Activated naive CD4-positive, alpha-beta T cell treated with anti-CD3 and anti-CD28 coated beads for 36 hours (primary cell): ENCODE results near the gene SPOPL. TPM values are rescaled to one million over a fixed set of nuclear protein-coding genes. Genes with fewer than 3 reads are reported as not detected.
"Not testable (repeated sequence)": the region's sequence is repeated elsewhere in the genome, so short reads cannot be mapped to it uniquely, and the experiment has no call there.

Experiments
- CTCF ChIA-PET: fragments of 350-600 bp; sonication (Branson Sonifier 250); formaldehyde crosslinking; loops from one replicate; lab custom pipeline; 2021; ENCODE audit warnings: antibody characterized with exemption; lab: Charles Lee
- DNase-seq: peaks from one replicate; pipeline ENCODE4 v3.0.0-alpha.2; 2020
- H3K27ac Mint-ChIP-seq: one replicate; pipeline ENCODE4 v1.8.0; 2021; ENCODE audit warnings: mild to moderate bottlenecking, mixed read lengths
- H3K27me3 Mint-ChIP-seq: one replicate; pipeline ENCODE4 v1.8.0; 2021; ENCODE audit warnings: low read depth, mixed read lengths
- H3K36me3 Mint-ChIP-seq: one replicate; pipeline ENCODE4 v1.8.0; 2021; ENCODE audit warnings: low read depth, mixed read lengths
- H3K4me1 Mint-ChIP-seq: one replicate; pipeline ENCODE4 v1.8.0; 2021; ENCODE audit warnings: low read depth, mixed read lengths
- H3K4me3 Mint-ChIP-seq: one replicate; pipeline ENCODE4 v1.8.0; 2021; ENCODE audit warnings: mild to moderate bottlenecking, moderate library complexity, mixed read lengths
- H3K9me3 Mint-ChIP-seq: one replicate; pipeline ENCODE4 v1.8.0; 2021; ENCODE audit warnings: mixed read lengths
- intact Hi-C: fragments of 100-400 bp; cut with micrococcal nuclease; formaldehyde crosslinking; loops from one replicate; pipeline ENCODE4 v1.15.1; 2023
- total RNA-seq, 2 experiments: library from RNA; stranded (reverse); gene quantifications; one replicate each; pipeline ENCODE4 v1.2.3, GENCODE V29; 2021

The SPOPL gene
- total RNA-seq, 2 experiments from 2014 or later = 8.4 to 8.7 TPM

DNA sequence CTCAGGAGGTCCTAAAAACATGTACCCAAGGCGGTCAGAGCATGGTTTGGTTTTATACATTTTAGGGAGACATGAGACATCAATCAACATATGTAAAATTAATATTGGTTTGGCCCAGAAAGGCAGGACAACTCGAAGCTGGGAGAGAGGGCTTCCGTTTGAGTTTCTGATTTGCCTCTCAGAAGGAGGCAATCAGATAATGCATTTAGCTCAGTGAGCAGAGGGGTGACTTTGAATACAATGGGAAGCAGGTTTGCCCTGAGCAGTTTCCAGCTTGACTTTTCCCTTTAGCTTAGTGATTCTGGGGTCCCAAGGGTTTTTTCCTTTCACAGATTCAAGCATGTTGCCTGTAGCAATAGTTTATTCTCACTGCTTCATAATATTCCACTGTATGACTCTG, 12.6 kb downstream of the SPOPL start:
- peaks cover 49% of the 10 kb centered on the region for H3K4me1 Mint-ChIP-seq
- H3K27ac Mint-ChIP-seq = no peak overlapping the region
- H3K9me3 Mint-ChIP-seq = no peaks in the 10 kb centered on the region
- DNase-seq = no peak
- intact Hi-C loops = no loop called here
- peaks cover 12% of the 10 kb centered on the region for H3K36me3 Mint-ChIP-seq
- no peak overlapping the region for H3K4me3 Mint-ChIP-seq
- peaks cover 3% of the 10 kb centered on the region for H3K27me3 Mint-ChIP-seq
- CTCF ChIA-PET = no interaction called here

DNA sequence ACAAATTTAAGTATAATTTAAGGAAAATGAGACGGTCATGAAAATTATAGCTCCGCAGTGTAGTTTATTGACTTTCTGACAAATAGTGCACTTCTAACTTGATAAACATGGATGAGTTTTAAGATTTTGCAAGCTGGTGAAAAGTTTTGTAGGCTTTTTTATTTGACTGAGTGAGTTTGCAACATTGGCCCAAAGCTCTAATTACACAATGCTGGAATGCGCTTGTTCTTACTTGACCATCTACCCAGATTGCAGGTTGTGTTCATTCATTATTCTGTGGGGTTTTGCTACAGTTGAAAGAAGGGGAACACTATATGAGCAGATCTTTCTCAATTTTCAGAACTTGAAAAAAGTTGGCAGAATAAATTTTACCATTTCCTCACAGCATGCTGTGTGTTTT, 13.5 kb downstream of the SPOPL start:
- Mint-ChIP-seq H3K9me3 (no peaks in the 10 kb centered on the region), H3K27ac (no peak overlapping the region), H3K36me3 (peaks cover 6% of the 10 kb centered on the region), H3K4me1 (peaks cover 44% of the 10 kb centered on the region), H3K4me3 (no peak overlapping the region), H3K27me3 (peaks cover 3% of the 10 kb centered on the region)
- intact Hi-C loops = no loop called here
- no peak for DNase-seq
- CTCF ChIA-PET = interaction anchor here (0.7 kb wide), 1 partner anchor 23 kb away, joined by 4 read pairs; no protein-coding TSS in a partner anchor

DNA sequence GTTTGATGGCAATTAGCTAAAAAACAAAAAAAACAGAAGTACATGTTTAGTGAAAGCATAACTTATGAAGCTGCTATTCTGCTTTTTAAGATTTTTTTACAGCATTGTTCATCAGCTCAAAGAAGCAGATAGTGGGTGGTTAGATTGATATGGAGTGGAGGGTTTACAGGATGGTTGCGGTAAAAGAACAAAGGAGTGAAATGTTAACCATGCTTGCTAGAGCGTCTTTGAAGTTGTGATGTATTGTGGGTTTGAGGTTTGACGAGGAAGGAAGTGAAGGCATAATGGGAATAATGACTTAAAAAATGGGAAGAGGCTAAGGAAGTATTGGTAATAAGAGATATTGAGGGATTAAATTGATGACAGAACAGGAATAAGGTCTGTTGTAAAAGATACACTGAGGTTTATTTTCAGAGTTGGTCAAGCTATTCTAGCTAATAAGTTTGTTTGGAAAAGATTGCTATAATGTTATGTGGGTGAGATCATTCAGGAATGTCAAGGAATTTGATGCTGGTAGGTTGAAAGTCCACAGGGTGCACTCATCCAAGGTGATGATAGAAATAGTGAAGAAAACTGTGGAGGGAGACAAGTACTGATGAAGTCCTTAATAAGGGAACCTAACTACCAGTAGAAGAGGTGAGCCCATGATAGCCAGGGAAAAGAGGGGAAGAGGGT, 14.6 kb downstream of the SPOPL start:
- intact Hi-C loops = loop anchor here (1.0 kb wide), 1 partner anchor 13 kb away; no protein-coding TSS in a partner anchor
- no peaks in the 10 kb centered on the region for H3K9me3 Mint-ChIP-seq

DNA sequence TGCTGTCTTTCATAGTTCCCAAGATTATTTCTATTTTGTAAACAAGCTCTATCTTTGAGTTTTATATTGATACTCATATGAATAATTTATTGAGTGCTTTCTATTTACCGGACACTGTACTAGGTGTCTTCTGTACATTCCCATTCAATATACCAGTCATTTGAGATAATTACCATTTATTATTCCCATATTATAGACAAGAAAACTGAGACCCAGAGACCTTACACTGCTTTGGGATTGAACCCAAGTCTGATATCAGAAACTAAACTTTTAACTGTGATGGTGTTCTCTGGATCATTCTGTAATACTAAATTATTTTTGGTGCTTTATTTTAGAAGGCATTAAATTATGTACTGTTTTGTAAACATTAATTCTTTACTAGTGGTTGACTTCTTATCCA, 17.3 kb downstream of the SPOPL start:
- H3K36me3 Mint-ChIP-seq = peaks cover 18% of the 10 kb centered on the region
- peaks cover 11% of the 10 kb centered on the region for H3K9me3 Mint-ChIP-seq
- peaks cover 37% of the 10 kb centered on the region for H3K4me1 Mint-ChIP-seq
- H3K27me3 Mint-ChIP-seq = peaks cover 3% of the 10 kb centered on the region
- no peak overlapping the region for H3K27ac Mint-ChIP-seq
- no peak overlapping the region for H3K4me3 Mint-ChIP-seq
- intact Hi-C loops = no loop called here
- CTCF ChIA-PET = no interaction called here
- DNase-seq = no peak

More for the DNA sequence above, 14.6 kb downstream of the SPOPL start:
- H3K27ac Mint-ChIP-seq = no peak overlapping the region
- CTCF ChIA-PET = interaction anchor here (0.6 kb wide), 1 partner anchor 109 kb away, joined by 3 read pairs; no protein-coding TSS in a partner anchor
- H3K27me3 Mint-ChIP-seq = peaks cover 3% of the 10 kb centered on the region
- peaks cover 3% of the 10 kb centered on the region for H3K36me3 Mint-ChIP-seq
- DNase-seq = no peak
- peaks cover 43% of the 10 kb centered on the region for H3K4me1 Mint-ChIP-seq
- H3K4me3 Mint-ChIP-seq = no peak overlapping the region

DNA sequence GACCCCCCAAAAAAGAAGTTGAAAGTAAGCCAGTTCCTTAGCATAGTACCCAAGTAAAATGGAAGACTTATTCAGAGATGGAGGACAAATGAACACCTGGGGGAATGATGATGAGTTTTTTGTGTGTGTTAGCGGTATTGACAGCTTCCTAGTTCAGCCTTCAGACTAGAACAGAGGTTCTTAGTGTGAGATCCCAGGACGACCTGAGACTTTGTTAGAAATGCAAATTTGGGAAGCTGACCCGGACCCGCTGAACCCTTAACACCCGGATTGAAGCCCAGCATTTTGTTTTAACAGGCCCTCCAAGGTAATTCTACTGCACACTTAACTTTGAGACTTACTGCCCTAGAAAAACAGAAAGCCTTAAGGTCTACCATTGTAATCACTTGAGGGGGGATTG, 20.3 kb downstream of the SPOPL start:
- H3K27me3 Mint-ChIP-seq = no peaks in the 10 kb centered on the region
- peaks cover 22% of the 10 kb centered on the region for H3K9me3 Mint-ChIP-seq
- no peak overlapping the region for H3K27ac Mint-ChIP-seq
- DNase-seq = no peak
- CTCF ChIA-PET = no interaction called here
- H3K36me3 Mint-ChIP-seq = peaks cover 31% of the 10 kb centered on the region
- H3K4me3 Mint-ChIP-seq = no peak overlapping the region
- intact Hi-C loops = no loop called here
- peaks cover 16% of the 10 kb centered on the region for H3K4me1 Mint-ChIP-seq

DNA sequence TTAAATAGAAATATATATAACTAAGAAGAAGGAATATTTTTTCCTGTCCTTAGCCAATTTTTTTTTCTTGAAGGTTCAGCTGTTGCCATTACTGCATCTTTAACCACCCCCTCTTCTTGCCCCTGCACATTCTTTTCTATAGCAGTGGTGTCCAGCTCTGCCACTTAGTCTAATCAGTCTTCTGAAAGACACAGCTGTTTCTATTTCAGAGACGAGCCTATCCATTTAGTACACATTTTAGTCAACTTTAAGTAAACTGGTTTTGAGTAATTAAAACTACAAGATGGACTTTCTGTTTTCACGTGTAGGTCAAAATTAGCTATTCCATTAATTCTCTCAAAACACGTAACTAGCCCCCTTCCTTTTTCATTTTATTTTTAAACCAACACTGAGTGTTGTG, 21.0 kb downstream of the SPOPL start:
- Mint-ChIP-seq H3K4me1 (peaks cover 13% of the 10 kb centered on the region), H3K27me3 (no peaks in the 10 kb centered on the region), H3K4me3 (no peak overlapping the region), H3K27ac (no peak overlapping the region), H3K9me3 (peaks cover 22% of the 10 kb centered on the region), H3K36me3 (peaks cover 34% of the 10 kb centered on the region)
- DNase-seq = no peak
- intact Hi-C loops = no loop called here
- CTCF ChIA-PET = no interaction called here

DNA sequence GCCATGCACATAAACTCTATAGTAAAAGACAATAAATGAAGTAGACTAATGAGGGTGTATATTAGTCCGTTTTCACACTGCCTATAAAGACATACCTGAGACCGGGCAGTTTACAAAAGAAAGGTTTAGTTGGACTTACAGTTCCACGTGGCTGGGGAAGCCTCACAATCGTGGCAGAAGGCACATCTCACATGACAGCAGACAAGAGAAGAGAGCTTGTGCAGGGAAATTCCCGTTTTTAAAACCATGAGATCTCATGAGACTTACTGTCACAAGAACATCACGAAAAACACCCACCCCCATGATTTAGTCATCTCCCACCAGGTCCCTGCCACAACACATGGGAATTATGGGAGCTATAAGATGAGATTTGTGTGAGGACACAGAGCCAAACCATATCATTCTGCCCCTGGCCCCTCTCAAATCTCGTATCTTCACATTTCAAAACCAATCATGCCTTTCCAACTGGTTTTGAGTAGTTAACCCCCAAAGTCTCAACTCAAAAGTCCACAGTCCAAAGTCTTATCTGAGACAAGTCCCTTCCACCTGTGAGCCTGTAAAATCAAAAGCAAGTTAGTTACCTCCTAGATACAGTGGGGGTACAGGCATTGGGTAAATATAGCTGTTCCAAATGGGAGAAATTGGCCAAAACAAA, 21.6 kb downstream of the SPOPL start:
- H3K27me3 Mint-ChIP-seq, intact Hi-C loops, H3K4me3 Mint-ChIP-seq, DNase-seq, CTCF ChIA-PET, H3K27ac Mint-ChIP-seq: not testable (repeated sequence)
- peaks cover 35% of the 10 kb centered on the region for H3K36me3 Mint-ChIP-seq
- peaks cover 12% of the 10 kb centered on the region for H3K4me1 Mint-ChIP-seq
- peaks cover 22% of the 10 kb centered on the region for H3K9me3 Mint-ChIP-seq

DNA sequence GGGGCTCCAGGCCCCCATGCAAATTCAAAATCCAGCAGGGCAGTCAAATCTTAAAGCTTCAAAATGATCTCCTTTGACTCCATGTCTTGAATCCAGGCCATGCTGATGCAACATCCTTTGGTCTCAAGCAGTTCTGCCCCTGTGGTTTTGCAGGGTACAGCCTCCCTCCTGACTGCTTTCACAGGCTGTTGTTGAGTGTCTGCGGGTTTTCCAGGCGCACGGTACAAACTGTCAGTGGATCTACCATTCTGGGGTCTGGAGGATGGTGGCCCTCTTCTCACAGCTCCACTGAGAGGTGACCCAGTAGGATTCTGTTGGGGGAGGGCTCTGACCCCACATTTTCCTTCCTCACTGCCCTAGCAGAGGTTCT, 22.1 kb downstream of the SPOPL start:
- DNase-seq, intact Hi-C loops, CTCF ChIA-PET, H3K27ac Mint-ChIP-seq, H3K27me3 Mint-ChIP-seq, H3K4me3 Mint-ChIP-seq: not testable (repeated sequence)
- Mint-ChIP-seq H3K4me1 (peaks cover 12% of the 10 kb centered on the region), H3K36me3 (peaks cover 36% of the 10 kb centered on the region), H3K9me3 (peaks cover 22% of the 10 kb centered on the region)

DNA sequence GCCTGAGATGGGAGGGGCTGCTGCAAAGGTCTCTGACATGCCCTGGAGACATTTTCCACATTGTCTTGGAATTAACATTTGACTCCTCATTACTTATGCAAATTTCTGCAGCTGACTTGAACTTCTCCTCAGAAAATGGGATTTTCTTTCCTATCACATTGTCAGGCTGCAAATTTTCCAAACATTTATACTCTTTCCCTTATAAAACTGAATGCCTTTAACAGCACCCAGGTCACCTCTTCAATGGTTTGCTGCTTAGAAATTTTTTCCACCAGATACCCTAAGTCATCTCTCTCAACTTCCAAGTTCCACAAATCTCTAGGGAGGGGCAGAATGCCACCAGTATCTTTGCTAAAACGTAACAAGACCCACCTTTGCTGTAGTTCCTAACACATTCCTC, 22.8 kb downstream of the SPOPL start:
- H3K4me3 Mint-ChIP-seq, H3K27ac Mint-ChIP-seq, DNase-seq, CTCF ChIA-PET, intact Hi-C loops, H3K27me3 Mint-ChIP-seq: not testable (repeated sequence)
- Mint-ChIP-seq H3K36me3 (peaks cover 36% of the 10 kb centered on the region), H3K9me3 (peaks cover 22% of the 10 kb centered on the region), H3K4me1 (peaks cover 14% of the 10 kb centered on the region)

DNA sequence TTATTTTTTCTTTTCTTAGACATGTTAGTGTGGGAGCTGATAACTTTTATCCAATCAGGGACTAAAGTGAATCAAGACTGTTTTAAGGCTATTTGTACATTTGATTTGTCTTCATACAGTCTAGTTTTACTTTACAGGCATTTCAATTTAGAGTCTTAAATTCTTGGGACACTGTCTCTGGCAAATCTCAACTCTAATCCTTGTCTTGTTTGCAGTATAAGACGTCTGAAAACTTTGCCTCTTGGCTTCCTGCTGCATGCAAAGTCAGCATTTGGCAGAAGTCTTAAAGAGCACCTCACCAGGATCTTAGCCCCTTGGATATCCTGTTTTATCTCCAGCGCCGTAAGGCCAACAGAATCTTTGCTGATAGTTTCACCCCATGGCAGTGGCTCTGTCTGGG, 30.3 kb downstream of the SPOPL start:
- peaks cover 20% of the 10 kb centered on the region for H3K36me3 Mint-ChIP-seq
- no peak for DNase-seq
- CTCF ChIA-PET = no interaction called here
- intact Hi-C loops = no loop called here
- no peak overlapping the region for H3K27ac Mint-ChIP-seq
- H3K9me3 Mint-ChIP-seq = peaks cover 5% of the 10 kb centered on the region
- H3K27me3 Mint-ChIP-seq = no peaks in the 10 kb centered on the region
- H3K4me1 Mint-ChIP-seq = peaks cover 19% of the 10 kb centered on the region
- H3K4me3 Mint-ChIP-seq = no peak overlapping the region

DNA sequence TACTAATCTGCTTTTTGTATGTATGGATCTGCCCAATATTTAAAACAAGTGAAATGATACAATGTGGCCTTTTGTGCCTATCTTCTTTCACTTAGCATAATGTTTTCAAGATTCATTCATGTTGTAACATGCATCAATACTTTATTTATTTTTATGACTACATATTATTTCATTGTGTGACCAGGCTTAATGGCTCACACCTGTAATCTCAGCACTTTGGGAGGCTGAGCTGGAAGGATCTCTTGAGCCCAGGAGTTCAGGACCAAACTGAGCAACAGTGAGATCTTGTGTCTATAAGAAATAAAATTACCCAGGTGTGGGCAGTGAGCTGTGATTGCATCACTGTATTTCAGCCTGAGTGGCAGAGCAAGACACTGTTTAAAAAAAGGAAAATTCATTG, 33.2 kb downstream of the SPOPL start:
- no peak for DNase-seq
- H3K4me1 Mint-ChIP-seq = peaks cover 11% of the 10 kb centered on the region
- no peak overlapping the region for H3K27ac Mint-ChIP-seq
- peaks cover 39% of the 10 kb centered on the region for H3K36me3 Mint-ChIP-seq
- no peak overlapping the region for H3K4me3 Mint-ChIP-seq
- no peaks in the 10 kb centered on the region for H3K27me3 Mint-ChIP-seq
- intact Hi-C loops = no loop called here
- CTCF ChIA-PET = interaction anchor here (0.6 kb wide), 1 partner anchor 1821 kb away, joined by 10 read pairs; no protein-coding TSS in a partner anchor
- H3K9me3 Mint-ChIP-seq = peaks cover 15% of the 10 kb centered on the region

DNA sequence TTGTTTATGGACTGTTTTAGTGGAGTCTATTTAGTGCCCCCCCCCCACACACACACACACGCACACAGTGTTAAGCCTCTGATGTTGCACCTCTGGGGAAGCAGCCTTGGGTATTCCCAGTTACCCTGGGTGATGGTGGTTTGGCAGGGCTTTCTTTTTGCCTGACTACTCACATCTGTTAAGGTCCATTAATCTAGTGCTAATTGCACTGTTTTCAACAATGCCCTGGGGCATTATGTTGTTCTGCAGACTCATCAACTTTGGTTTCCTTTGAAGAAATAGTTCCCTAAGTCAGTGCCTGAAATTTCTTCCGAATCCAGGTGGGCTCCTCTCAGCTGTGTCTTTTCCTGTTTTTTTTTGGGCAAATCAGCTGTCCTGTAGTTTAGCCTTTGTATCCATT, 34.7 kb downstream of the SPOPL start:
- DNase-seq = no peak
- Mint-ChIP-seq H3K36me3 (peaks cover 45% of the 10 kb centered on the region), H3K27ac (no peak overlapping the region), H3K27me3 (no peaks in the 10 kb centered on the region), H3K4me1 (peaks cover 3% of the 10 kb centered on the region), H3K4me3 (no peak overlapping the region), H3K9me3 (peaks cover 14% of the 10 kb centered on the region)
- CTCF ChIA-PET = no interaction called here
- intact Hi-C loops = no loop called here

DNA sequence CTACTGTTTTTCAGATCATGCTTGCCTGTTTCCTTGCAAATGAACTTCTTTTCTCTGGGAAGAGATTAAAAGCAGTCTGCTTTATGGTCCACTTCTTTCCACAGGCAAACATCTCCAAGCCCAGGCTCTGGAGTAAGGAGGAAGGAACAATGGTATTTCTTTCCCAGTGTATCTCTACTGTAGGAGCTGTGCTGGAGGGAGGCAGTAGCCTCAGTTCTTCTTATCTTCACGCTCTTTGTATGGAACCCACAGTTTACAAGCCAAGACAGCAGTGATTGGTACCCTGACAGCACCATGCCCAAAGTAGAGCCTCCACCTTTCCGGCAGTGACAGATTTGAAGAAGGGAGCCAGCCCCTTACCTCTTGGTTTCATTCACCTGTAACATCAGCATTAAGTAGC, 35.2 kb downstream of the SPOPL start:
- H3K4me3 Mint-ChIP-seq = no peak overlapping the region
- H3K27me3 Mint-ChIP-seq = no peaks in the 10 kb centered on the region
- peaks cover 16% of the 10 kb centered on the region for H3K9me3 Mint-ChIP-seq
- peaks cover 49% of the 10 kb centered on the region for H3K36me3 Mint-ChIP-seq
- H3K27ac Mint-ChIP-seq = no peak overlapping the region
- H3K4me1 Mint-ChIP-seq = peaks cover 4% of the 10 kb centered on the region
- DNase-seq = no peak
- CTCF ChIA-PET = no interaction called here
- intact Hi-C loops = no loop called here
